Measurements from ENCODE around the gene MBNL1. TPM values are rescaled to one million over a fixed set of nuclear protein-coding genes. Genes with fewer than 3 reads are reported as not detected.

The MBNL1 gene
- total and polyA plus RNA-seq, 4 donors: 17.1 to 110 (median 62.3) TPM

DNA sequence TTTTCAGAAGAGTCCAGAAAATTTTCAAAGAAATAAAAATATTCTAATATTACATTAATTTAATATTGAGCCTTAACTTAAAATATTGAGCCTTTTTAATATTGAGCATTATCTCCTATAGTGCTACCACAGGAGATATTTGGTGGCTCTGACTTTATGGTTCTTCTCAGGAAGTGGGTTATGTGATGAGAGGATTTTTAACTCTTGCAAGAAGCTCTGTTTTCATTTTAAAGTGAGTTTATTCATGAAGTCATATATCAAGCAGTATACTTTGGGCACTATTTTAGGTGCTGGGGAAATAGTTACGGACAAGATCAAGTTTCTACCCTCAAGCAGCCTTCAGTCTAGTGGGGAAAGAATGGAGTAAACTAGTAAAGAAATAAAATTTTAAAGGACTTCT, 13.4 kb upstream of the MBNL1 start (continued):
- TF ChIP-seq, protein P1, sequence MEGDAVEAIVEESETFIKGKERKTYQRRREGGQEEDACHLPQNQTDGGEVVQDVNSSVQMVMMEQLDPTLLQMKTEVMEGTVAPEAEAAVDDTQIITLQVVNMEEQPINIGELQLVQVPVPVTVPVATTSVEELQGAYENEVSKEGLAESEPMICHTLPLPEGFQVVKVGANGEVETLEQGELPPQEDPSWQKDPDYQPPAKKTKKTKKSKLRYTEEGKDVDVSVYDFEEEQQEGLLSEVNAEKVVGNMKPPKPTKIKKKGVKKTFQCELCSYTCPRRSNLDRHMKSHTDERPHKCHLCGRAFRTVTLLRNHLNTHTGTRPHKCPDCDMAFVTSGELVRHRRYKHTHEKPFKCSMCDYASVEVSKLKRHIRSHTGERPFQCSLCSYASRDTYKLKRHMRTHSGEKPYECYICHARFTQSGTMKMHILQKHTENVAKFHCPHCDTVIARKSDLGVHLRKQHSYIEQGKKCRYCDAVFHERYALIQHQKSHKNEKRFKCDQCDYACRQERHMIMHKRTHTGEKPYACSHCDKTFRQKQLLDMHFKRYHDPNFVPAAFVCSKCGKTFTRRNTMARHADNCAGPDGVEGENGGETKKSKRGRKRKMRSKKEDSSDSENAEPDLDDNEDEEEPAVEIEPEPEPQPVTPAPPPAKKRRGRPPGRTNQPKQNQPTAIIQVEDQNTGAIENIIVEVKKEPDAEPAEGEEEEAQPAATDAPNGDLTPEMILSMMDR (IDR thresholded peaks at IDR 0.05; ENCODE audit: low read depth, low read length, missing input control): no peak
- TF ChIP-seq SP1 (IDR thresholded peaks at IDR 0.05) (no peak), FOXA2 (IDR thresholded peaks at IDR 0.05) (no peak)

DNA sequence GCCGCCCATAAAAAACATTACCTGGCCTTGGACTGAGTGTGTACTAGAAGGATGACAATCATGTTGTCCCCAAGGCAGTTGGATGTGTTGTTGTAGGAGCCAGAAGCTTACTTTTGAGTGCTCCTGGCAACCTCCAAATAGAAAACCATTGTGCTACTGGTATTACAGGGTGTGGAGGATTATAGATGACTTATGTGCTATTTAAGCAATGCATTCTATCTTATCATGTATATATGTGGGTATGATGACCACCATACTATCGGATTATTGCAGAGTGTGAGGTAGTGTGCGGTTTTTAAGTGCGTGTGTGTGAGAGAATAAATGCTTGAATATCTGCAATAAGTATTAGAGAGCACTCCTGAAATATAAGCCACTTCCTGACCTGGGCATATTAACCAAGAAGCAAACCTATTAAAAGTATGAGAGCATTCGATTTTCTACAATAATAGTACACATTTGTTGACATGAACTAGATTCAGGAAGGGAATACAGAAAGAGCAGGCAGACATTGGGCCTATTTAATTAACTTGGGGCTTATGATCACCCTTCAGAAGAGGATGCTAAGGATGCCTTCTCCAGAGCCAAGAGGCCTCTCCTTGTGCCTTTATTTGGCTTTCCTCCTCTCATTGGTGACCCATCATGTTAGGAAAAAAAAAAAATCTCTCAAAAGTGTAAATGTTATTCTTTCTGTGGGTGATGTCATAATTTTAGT, 11.7 kb upstream of the MBNL1 start:
- WGBS: 85% methylated on average over 5 of the region's 5 CpGs
- Histone ChIP-seq H3K9ac (ENCODE audit: low read depth in 1 of 2, low read length in 2 of 2) (no peak overlapping the region), H3K27me3 (ENCODE audit: control insufficient read depth in 4 of 4, insufficient read depth in 4 of 4, low read length in 3 of 4) (no peaks in the 10 kb centered on the region), H3K4me1 (ENCODE audit: control insufficient read depth in 4 of 4, insufficient read depth in 4 of 4, low read length in 3 of 4) (peaks cover 0 to 11% (median 5%) of the 10 kb centered on the region in 4 donors), H3K27ac (ENCODE audit: low read depth in 1 of 2, low read length in 2 of 2) (no peak overlapping the region), H3K36me3 (ENCODE audit: control insufficient read depth in 4 of 4, insufficient read depth in 3 of 4, low read depth in 1 of 4, low read length in 3 of 4) (no peaks in the 10 kb centered on the region), H3K9me3 (ENCODE audit: control insufficient read depth in 4 of 4, low read length in 3 of 4) (no peaks in the 10 kb centered on the region), H3K4me3 (ENCODE audit: low read depth in 1 of 3, low read length in 3 of 3) (no peak overlapping the region)
- TF ChIP-seq GABPA (IDR thresholded peaks at IDR 0.05 in 1 of 2, conservative IDR thresholded peaks at IDR 0.05 in 1 of 2) (no peak), JUND (IDR thresholded peaks at IDR 0.05) (no peak), HNF4G (IDR thresholded peaks at IDR 0.05) (no peak), TAF1 (conservative IDR thresholded peaks at IDR 0.05) (no peak), RXRA (IDR thresholded peaks at IDR 0.05) (no peak), SP1 (IDR thresholded peaks at IDR 0.05) (no peak), EGR1 (IDR thresholded peaks at IDR 0.05; ENCODE audit: low read depth in 2 of 2) (no peak), NR2F2 (IDR thresholded peaks at IDR 0.05) (no peak), YY1 (IDR thresholded peaks at IDR 0.05) (no peak), FOXA2 (IDR thresholded peaks at IDR 0.05) (no peak)
- TF ChIP-seq, protein P1 (IDR thresholded peaks at IDR 0.05; ENCODE audit: low read depth, low read length, missing input control): no peak
- TF ChIP-seq, protein P2, sequence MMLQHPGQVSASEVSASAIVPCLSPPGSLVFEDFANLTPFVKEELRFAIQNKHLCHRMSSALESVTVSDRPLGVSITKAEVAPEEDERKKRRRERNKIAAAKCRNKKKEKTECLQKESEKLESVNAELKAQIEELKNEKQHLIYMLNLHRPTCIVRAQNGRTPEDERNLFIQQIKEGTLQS (IDR thresholded peaks at IDR 0.05): no peak
- TF ChIP-seq, protein P3, sequence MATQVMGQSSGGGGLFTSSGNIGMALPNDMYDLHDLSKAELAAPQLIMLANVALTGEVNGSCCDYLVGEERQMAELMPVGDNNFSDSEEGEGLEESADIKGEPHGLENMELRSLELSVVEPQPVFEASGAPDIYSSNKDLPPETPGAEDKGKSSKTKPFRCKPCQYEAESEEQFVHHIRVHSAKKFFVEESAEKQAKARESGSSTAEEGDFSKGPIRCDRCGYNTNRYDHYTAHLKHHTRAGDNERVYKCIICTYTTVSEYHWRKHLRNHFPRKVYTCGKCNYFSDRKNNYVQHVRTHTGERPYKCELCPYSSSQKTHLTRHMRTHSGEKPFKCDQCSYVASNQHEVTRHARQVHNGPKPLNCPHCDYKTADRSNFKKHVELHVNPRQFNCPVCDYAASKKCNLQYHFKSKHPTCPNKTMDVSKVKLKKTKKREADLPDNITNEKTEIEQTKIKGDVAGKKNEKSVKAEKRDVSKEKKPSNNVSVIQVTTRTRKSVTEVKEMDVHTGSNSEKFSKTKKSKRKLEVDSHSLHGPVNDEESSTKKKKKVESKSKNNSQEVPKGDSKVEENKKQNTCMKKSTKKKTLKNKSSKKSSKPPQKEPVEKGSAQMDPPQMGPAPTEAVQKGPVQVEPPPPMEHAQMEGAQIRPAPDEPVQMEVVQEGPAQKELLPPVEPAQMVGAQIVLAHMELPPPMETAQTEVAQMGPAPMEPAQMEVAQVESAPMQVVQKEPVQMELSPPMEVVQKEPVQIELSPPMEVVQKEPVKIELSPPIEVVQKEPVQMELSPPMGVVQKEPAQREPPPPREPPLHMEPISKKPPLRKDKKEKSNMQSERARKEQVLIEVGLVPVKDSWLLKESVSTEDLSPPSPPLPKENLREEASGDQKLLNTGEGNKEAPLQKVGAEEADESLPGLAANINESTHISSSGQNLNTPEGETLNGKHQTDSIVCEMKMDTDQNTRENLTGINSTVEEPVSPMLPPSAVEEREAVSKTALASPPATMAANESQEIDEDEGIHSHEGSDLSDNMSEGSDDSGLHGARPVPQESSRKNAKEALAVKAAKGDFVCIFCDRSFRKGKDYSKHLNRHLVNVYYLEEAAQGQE (IDR thresholded peaks at IDR 0.05): no peak
- TF ChIP-seq, protein P4, sequence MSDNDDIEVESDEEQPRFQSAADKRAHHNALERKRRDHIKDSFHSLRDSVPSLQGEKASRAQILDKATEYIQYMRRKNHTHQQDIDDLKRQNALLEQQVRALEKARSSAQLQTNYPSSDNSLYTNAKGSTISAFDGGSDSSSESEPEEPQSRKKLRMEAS (IDR thresholded peaks at IDR 0.05): no peak
- TF ChIP-seq, protein P5, sequence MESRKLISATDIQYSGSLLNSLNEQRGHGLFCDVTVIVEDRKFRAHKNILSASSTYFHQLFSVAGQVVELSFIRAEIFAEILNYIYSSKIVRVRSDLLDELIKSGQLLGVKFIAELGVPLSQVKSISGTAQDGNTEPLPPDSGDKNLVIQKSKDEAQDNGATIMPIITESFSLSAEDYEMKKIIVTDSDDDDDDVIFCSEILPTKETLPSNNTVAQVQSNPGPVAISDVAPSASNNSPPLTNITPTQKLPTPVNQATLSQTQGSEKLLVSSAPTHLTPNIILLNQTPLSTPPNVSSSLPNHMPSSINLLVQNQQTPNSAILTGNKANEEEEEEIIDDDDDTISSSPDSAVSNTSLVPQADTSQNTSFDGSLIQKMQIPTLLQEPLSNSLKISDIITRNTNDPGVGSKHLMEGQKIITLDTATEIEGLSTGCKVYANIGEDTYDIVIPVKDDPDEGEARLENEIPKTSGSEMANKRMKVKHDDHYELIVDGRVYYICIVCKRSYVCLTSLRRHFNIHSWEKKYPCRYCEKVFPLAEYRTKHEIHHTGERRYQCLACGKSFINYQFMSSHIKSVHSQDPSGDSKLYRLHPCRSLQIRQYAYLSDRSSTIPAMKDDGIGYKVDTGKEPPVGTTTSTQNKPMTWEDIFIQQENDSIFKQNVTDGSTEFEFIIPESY (IDR thresholded peaks at IDR 0.05): no peak
- no peak for DNase-seq (ENCODE audit: low spot score)

Data from liver (tissue), 9 donors.